Transverse colon (tissue), 4 donors: ENCODE results near the gene CLK3.
A peak's percentile ranks its signal among the peaks of the same experiment; 100 is the strongest.

Source experiments
- POLR2A ChIP-seq: fragments of 450-650 bp; IDR thresholded peaks from one replicate; pipeline ENCODE4 v1.6.1; 2016; ENCODE audit warnings: antibody characterized with exemption, mild to moderate bottlenecking, moderate library complexity
- POLR2AphosphoS5 ChIP-seq, 3 donors: sonication (generic); formaldehyde crosslinking; IDR thresholded peaks; one replicate each; pipeline ENCODE4 v1.6.1; 2016; ENCODE audit warnings: antibody characterized with exemption in 3 of 3
- TF ChIP-seq, protein P1 (sequence below), 5 experiments: fragments of 200-600 bp in 3 of 5; fragments of 450-650 bp in 2 of 5; sonication (generic) in 3 of 5; IDR thresholded peaks; 1 replicate in 2 of 5; 2 replicates in 3 of 5; pipeline ENCODE4 v1.5.1; 2016 to 2017; ENCODE audit warnings: antibody characterized with exemption in 5 of 5, inconsistent platforms in 3 of 5, mild to moderate bottlenecking in 2 of 5, moderate library complexity in 1 of 5

DNA sequence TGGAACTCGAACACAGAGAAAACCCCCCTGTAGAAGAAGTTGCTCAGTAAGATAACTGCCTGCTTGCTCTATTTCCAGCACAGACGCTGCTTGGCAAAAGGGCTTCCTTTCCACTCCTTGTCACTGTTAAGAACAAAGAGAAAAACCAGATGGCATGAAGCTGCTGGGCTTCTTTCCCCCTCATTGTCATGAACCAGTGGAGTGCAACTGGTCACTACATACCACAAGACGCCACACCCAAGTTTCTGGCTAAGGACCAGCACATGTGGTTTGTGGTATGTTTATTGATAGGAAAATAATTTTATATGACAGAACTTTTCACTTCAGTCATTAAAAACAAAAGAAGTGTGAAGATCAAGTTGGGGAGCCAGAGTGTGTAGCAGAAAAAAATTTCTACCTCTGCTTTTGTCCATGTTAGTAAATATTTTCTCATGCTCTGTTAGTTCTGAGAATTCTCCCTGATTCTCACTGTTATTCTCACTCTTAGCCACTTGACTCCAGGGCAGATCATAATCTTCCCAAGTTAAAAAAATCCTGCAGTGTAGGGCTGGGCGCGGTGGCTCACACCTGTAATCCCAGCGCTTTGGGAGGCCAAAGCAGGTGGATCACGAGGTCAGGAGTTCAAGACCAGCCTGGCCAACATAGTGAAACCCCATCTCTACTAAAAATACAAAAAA lies 37.9 kb downstream of the CLK3 start:
- TF ChIP-seq POLR2A (no peak), POLR2AphosphoS5 (IDR thresholded peaks at IDR 0.05) (peak; percentile 55 to 67 (median 67))
- TF ChIP-seq, protein P1, sequence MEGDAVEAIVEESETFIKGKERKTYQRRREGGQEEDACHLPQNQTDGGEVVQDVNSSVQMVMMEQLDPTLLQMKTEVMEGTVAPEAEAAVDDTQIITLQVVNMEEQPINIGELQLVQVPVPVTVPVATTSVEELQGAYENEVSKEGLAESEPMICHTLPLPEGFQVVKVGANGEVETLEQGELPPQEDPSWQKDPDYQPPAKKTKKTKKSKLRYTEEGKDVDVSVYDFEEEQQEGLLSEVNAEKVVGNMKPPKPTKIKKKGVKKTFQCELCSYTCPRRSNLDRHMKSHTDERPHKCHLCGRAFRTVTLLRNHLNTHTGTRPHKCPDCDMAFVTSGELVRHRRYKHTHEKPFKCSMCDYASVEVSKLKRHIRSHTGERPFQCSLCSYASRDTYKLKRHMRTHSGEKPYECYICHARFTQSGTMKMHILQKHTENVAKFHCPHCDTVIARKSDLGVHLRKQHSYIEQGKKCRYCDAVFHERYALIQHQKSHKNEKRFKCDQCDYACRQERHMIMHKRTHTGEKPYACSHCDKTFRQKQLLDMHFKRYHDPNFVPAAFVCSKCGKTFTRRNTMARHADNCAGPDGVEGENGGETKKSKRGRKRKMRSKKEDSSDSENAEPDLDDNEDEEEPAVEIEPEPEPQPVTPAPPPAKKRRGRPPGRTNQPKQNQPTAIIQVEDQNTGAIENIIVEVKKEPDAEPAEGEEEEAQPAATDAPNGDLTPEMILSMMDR (IDR thresholded peaks at IDR 0.05): no peak
